ENCODE measurements around the gene ARHGEF1.

ARHGEF1 gene

DNA sequence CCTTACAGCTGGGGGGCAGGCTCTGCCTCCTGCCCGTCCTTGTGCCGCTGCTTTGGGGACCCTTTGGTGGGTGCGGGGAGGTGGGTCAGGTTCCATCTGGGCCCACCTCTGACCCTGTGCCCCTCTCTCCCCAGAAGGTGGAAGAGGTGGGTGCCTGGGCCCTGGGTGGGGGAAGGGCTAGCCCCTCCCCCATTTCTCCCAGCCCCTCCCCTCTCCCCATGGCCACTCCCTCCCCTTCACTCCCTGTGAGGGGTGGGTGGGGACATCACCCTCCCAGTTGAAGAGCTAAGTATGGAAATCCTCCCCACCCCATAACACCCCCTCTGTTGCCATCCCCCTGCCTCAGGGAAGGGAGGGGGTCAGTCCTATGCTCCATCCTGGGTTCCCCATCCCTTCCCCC, 14.2 kb downstream of the ARHGEF1 start:
- Histone ChIP-seq H3K4me3 (ENCODE audit: low read depth, low read length) (no peak overlapping the region), H3K9ac (ENCODE audit: low read depth, low read length) (no peak overlapping the region), H3K9me3 (ENCODE audit: control insufficient read depth, insufficient read depth, low read length) (no peaks in the 10 kb centered on the region), H3K36me3 (ENCODE audit: control insufficient read depth, insufficient read depth, low read length) (peaks cover 35% of the 10 kb centered on the region), H3K4me1 (ENCODE audit: control insufficient read depth, insufficient read depth, low read length) (no peaks in the 10 kb centered on the region), H3K27me3 (ENCODE audit: control insufficient read depth, insufficient read depth, low read length) (no peaks in the 10 kb centered on the region), H3K27ac (ENCODE audit: low read depth, low read length) (no peak overlapping the region)

DNA sequence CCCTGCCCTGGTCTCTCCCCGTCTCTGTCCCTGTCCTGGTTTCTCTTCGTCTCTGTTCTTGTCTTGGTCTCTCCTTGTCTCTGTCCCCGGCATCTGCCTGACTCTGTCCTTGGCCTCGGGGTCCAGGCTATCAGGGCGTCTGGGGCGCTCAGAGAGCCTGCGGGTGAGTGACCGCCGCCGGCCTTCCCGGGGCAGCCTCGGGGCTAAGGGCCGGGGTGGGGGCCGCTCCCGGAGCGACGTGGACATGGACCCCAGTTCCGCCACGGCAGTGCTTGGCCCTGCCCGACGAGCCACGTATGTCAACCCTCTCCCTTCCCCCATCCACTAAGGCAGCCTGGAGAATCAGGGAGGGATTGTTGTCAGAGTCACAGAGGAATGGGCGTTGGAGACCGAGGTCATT, 14.8 kb downstream of the ARHGEF1 start:
- H3K9ac ChIP-seq (ENCODE audit: low read depth, low read length), result no peak overlapping the region
- peaks cover 42% of the 10 kb centered on the region for H3K36me3 ChIP-seq (ENCODE audit: control insufficient read depth, insufficient read depth, low read length)
- no peak overlapping the region for H3K27ac ChIP-seq (ENCODE audit: low read depth, low read length)
- no peak overlapping the region for H3K4me3 ChIP-seq (ENCODE audit: low read depth, low read length)
- no peaks in the 10 kb centered on the region for H3K4me1 ChIP-seq (ENCODE audit: control insufficient read depth, insufficient read depth, low read length)
- H3K27me3 ChIP-seq (ENCODE audit: control insufficient read depth, insufficient read depth, low read length), result no peaks in the 10 kb centered on the region
- no peaks in the 10 kb centered on the region for H3K9me3 ChIP-seq (ENCODE audit: control insufficient read depth, insufficient read depth, low read length)

DNA sequence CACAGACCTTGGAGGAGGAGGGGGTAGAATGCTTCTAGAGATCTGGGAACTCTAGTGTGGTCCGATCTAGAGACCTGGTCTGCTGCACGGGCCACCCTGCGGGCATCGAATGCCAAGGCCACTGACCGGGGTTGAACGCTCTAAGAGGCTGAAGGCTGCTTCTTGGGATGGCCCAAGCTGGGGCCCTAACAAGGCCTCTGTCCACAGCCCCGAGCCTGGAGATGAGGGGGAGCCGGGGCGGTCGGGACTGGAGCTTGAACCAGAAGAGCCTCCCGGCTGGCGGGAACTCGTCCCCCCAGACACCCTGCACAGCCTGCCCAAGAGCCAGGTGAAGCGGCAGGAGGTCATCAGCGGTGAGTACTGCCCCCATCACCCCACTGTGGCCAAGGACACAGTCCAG, 15.3 kb downstream of the ARHGEF1 start:
- H3K36me3 ChIP-seq (ENCODE audit: control insufficient read depth, insufficient read depth, low read length), result peaks cover 46% of the 10 kb centered on the region
- no peaks in the 10 kb centered on the region for H3K4me1 ChIP-seq (ENCODE audit: control insufficient read depth, insufficient read depth, low read length)
- H3K4me3 ChIP-seq (ENCODE audit: low read depth, low read length), result no peak overlapping the region
- no peak overlapping the region for H3K27ac ChIP-seq (ENCODE audit: low read depth, low read length)
- no peaks in the 10 kb centered on the region for H3K9me3 ChIP-seq (ENCODE audit: control insufficient read depth, insufficient read depth, low read length)
- H3K27me3 ChIP-seq (ENCODE audit: control insufficient read depth, insufficient read depth, low read length), result no peaks in the 10 kb centered on the region
- no peak overlapping the region for H3K9ac ChIP-seq (ENCODE audit: low read depth, low read length)

DNA sequence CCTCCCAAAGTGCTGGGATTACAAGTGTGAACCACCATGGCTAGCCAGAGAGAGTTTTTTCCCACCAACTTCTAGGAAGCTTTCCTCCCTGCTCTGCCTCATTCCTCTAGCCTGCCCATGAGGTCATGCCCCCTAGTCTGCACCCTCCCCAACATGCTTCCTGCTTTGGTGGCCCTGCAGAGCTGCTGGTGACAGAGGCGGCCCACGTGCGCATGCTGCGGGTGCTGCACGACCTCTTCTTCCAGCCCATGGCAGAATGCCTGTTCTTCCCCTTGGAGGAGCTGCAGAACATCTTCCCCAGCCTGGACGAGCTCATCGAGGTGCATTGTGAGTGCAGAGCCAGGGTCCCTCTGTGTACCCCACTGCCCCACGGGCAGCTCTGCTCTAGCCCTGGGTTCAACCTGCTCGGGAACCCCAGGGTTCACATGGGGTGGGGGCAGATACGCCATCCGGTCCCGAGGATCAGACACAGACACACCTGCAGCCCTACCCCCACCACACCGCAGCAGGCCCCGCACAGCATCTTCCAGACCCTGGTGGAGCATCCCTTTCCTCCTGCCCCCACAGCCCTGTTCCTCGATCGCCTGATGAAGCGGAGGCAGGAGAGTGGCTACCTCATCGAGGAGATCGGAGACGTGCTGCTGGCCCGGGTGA, 18.9 kb downstream of the ARHGEF1 start:
- Histone ChIP-seq H3K9me3 (ENCODE audit: control insufficient read depth, insufficient read depth, low read length) (no peaks in the 10 kb centered on the region), H3K36me3 (ENCODE audit: control insufficient read depth, insufficient read depth, low read length) (peaks cover 45% of the 10 kb centered on the region), H3K27me3 (ENCODE audit: control insufficient read depth, insufficient read depth, low read length) (no peaks in the 10 kb centered on the region), H3K9ac (ENCODE audit: low read depth, low read length) (no peak overlapping the region), H3K4me1 (ENCODE audit: control insufficient read depth, insufficient read depth, low read length) (no peaks in the 10 kb centered on the region), H3K4me3 (ENCODE audit: low read depth, low read length) (no peak overlapping the region), H3K27ac (ENCODE audit: low read depth, low read length) (no peak overlapping the region)

DNA sequence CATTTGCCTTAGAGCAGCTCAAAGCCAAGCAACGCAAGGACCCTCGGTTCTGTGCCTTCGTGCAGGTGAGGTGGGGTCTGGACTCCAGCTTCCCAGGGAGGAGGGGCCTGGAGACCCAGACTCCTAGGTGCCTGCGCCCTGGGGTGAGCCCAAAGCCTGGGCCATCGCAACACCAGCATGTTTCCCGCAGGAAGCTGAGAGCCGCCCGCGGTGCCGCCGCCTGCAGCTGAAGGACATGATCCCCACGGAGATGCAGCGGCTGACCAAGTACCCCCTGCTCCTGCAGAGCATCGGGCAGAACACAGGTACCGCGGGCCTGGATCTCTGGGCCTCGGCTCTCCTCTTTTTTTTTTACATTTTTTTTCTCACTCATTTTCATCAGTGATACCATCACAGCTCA, 19.6 kb downstream of the ARHGEF1 start:
- peaks cover 47% of the 10 kb centered on the region for H3K36me3 ChIP-seq (ENCODE audit: control insufficient read depth, insufficient read depth, low read length)
- H3K9ac ChIP-seq (ENCODE audit: low read depth, low read length), result no peak overlapping the region
- H3K27me3 ChIP-seq (ENCODE audit: control insufficient read depth, insufficient read depth, low read length), result no peaks in the 10 kb centered on the region
- H3K4me1 ChIP-seq (ENCODE audit: control insufficient read depth, insufficient read depth, low read length), result no peaks in the 10 kb centered on the region
- H3K4me3 ChIP-seq (ENCODE audit: low read depth, low read length), result no peak overlapping the region
- no peaks in the 10 kb centered on the region for H3K9me3 ChIP-seq (ENCODE audit: control insufficient read depth, insufficient read depth, low read length)
- no peak overlapping the region for H3K27ac ChIP-seq (ENCODE audit: low read depth, low read length)

DNA sequence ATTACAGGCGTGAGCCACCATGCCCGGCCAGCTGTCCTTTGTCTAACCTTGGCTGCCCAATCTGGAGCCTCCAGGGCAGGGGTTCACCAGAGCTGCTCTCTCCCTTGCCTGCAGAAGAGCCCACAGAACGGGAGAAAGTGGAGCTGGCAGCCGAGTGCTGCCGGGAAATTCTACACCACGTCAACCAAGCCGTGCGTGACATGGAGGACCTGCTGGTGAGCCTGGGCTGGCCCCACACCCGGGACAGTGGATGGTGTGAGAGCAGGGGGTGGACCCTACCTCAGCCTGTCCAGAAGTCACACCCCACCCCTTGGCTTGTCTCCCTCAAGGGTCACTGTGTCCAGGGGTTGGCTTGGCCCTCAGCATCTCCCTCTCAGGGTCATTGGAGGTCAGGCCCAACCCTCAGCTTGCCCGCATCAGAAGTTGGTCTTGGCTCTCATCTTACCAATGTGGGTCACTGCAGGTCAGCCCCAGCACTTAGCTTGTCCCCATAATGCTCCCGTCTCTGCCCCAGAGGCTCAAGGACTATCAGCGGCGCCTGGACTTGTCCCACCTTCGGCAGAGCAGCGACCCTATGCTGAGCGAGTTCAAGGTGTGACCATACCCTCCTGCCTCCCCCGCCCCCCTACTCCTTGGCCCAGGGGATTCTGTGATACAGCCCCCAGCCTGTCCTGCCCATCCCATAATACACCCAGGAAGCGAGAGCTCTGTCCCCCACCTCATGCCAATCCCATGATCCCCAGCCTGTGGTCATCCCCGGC, 20.4 kb downstream of the ARHGEF1 start:
- no peaks in the 10 kb centered on the region for H3K9me3 ChIP-seq (ENCODE audit: control insufficient read depth, insufficient read depth, low read length)
- peaks cover 41% of the 10 kb centered on the region for H3K36me3 ChIP-seq (ENCODE audit: control insufficient read depth, insufficient read depth, low read length)
- H3K27me3 ChIP-seq (ENCODE audit: control insufficient read depth, insufficient read depth, low read length), result 0 out of 2 replicates have a peak, but pooled peaks cover 2% of the 10 kb centered on the region
- no peak overlapping the region for H3K27ac ChIP-seq (ENCODE audit: low read depth, low read length)
- H3K4me1 ChIP-seq (ENCODE audit: control insufficient read depth, insufficient read depth, low read length), result no peaks in the 10 kb centered on the region
- no peak overlapping the region for H3K4me3 ChIP-seq (ENCODE audit: low read depth, low read length)
- H3K9ac ChIP-seq (ENCODE audit: low read depth, low read length), result no peak overlapping the region

DNA sequence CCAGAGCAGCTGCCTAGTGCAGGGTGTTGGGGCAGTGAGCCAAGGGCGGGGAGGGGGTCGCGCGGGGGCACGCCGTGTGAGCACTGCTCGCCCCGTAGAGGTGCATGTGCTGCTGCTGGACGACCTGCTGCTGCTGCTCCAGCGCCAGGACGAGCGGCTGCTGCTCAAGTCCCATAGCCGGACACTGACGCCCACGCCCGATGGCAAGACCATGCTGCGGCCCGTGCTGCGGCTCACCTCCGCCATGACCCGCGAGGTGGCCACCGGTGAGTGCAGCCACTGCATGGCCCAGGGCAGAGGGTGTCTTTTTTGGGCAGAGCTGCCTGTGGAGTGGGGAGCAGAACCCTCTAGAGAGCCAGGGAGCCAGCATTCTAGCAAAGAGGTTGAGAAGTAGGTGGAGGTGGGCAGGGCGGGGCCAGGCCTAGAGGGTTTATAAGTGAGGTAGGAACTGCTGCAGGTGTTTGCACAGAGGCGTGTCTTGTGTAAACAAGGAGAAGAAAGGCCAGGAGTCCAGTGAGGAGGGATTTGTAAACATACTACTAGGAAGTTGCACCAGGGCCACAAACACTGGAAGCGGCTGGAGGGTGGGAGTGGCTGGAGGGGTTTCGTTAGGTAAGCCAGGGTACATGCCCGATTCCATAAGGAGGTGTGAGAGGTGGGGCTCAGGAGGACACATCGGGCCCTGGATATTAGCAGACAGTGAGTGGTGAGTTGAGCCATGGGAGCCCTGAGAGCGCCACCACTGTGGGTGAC, 21.3 kb downstream of the ARHGEF1 start:
- H3K36me3 ChIP-seq (ENCODE audit: control insufficient read depth, insufficient read depth, low read length), result peaks cover 37% of the 10 kb centered on the region
- no peak overlapping the region for H3K9ac ChIP-seq (ENCODE audit: low read depth, low read length)
- H3K4me3 ChIP-seq (ENCODE audit: low read depth, low read length), result no peak overlapping the region
- H3K9me3 ChIP-seq (ENCODE audit: control insufficient read depth, insufficient read depth, low read length), result no peaks in the 10 kb centered on the region
- H3K27ac ChIP-seq (ENCODE audit: low read depth, low read length), result no peak overlapping the region
- no peaks in the 10 kb centered on the region for H3K4me1 ChIP-seq (ENCODE audit: control insufficient read depth, insufficient read depth, low read length)
- peaks cover 11% of the 10 kb centered on the region; the same call in 1 of the 2 replicates for H3K27me3 ChIP-seq (ENCODE audit: control insufficient read depth, insufficient read depth, low read length)

DNA sequence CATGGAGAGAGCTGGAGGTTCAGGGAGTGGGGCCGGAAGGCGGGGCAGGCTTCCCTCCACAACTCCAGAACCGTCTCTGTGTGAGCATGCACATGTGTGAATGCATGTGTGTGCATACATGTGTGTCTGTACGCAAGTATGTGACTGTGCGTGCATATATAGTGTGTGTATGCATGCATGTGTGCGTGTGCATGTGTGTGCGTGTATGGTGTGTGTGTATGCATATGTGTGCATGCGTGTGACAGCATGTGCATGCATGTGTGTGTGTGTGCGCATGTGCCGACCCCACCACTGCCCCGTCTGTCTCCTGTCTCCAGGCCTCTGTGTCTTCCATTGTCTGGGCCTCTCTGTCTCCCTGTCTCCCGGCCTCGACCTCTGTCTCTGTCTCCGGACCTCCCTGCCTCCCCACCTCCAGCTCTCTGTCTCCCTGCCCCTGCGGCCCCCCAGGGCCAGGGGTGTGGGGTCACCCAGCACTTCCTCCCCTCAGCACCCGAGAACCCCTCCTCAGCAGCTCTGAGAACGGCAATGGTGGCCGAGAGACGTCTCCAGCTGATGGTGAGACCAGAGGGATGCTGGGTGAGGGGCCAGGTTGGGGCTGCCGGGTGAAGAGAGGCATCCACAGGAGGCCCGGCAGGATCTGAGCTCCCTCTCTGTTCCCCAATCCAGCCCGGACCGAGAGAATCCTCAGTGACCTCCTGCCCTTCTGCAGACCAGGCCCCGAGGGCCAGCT, 22.5 kb downstream of the ARHGEF1 start:
- no peaks in the 10 kb centered on the region for H3K4me1 ChIP-seq (ENCODE audit: control insufficient read depth, insufficient read depth, low read length)
- no peak overlapping the region for H3K4me3 ChIP-seq (ENCODE audit: low read depth, low read length)
- no peaks in the 10 kb centered on the region for H3K9me3 ChIP-seq (ENCODE audit: control insufficient read depth, insufficient read depth, low read length)
- H3K36me3 ChIP-seq (ENCODE audit: control insufficient read depth, insufficient read depth, low read length), result peaks cover 32% of the 10 kb centered on the region
- peaks cover 22% of the 10 kb centered on the region for H3K27me3 ChIP-seq (ENCODE audit: control insufficient read depth, insufficient read depth, low read length)
- no peak overlapping the region for H3K27ac ChIP-seq (ENCODE audit: low read depth, low read length)
- no peak overlapping the region for H3K9ac ChIP-seq (ENCODE audit: low read depth, low read length)

DNA sequence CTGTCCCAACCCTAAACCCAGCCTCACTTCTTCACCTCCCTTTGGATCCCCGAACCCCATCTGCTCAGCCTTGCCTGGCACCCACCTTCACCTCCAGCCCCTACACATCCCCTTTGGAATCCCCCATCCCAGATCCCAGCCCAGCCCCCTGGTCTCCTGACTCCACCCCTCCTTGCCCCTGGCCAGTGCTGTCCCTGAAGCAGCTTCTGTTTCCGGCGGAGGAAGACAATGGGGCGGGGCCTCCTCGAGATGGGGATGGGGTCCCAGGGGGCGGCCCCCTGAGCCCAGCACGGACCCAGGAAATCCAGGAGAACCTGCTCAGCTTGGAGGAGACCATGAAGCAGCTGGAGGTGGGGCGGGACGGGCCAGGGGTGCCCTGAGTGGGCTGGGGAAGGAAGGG, 23.3 kb downstream of the ARHGEF1 start:
- Histone ChIP-seq H3K27ac (ENCODE audit: low read depth, low read length) (no peak overlapping the region), H3K9ac (ENCODE audit: low read depth, low read length) (no peak overlapping the region), H3K9me3 (ENCODE audit: control insufficient read depth, insufficient read depth, low read length) (no peaks in the 10 kb centered on the region), H3K27me3 (ENCODE audit: control insufficient read depth, insufficient read depth, low read length) (peaks cover 31% of the 10 kb centered on the region), H3K4me1 (ENCODE audit: control insufficient read depth, insufficient read depth, low read length) (no peaks in the 10 kb centered on the region), H3K36me3 (ENCODE audit: control insufficient read depth, insufficient read depth, low read length) (peaks cover 30% of the 10 kb centered on the region), H3K4me3 (ENCODE audit: low read depth, low read length) (no peak overlapping the region)

DNA sequence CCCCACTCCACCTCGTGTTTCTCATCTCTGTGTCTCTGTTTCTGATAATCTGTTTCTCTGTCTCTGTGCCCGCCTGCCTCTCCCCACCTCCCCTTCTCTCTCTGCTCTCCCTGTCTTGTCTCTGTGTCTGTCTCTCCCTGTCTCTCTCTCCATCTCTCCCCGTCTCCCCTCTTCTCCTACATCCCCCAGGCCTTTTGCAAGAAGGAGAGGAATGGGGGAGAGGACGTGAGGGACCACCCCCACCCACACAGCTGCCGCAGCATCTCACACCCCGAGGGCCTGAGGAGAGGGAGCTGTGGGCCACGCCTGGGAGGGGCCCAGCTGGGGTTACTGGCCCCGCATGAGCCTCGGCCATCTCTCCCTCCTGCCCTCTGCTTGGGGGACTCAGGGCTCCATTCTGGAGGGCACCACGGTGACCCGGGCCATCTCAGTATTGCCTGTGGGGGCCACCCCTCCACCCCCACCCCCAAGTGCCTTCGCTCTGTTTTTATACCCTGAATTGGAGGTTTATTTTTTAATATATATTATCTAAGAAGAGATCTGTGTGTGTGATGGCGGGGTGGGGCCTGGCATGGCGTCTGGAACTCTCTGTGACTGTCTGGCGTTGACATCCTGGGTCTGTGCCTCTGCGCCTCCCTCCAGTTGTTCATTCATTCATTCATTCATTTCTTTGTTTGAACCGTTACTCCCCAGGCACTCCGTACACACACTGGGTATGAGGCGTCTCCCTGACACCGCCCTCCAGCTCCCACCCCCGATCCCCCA, 24.1 kb downstream of the ARHGEF1 start:
- H3K27ac ChIP-seq (ENCODE audit: low read depth, low read length), result no peak overlapping the region
- peaks cover 26% of the 10 kb centered on the region for H3K36me3 ChIP-seq (ENCODE audit: control insufficient read depth, insufficient read depth, low read length)
- peaks cover 1% of the 10 kb centered on the region; the same call in 1 of the 2 replicates for H3K4me1 ChIP-seq (ENCODE audit: control insufficient read depth, insufficient read depth, low read length)
- H3K27me3 ChIP-seq (ENCODE audit: control insufficient read depth, insufficient read depth, low read length), result peaks cover 39% of the 10 kb centered on the region
- H3K4me3 ChIP-seq (ENCODE audit: low read depth, low read length), result no peak overlapping the region
- H3K9me3 ChIP-seq (ENCODE audit: control insufficient read depth, insufficient read depth, low read length), result no peaks in the 10 kb centered on the region
- H3K9ac ChIP-seq (ENCODE audit: low read depth, low read length), result no peak overlapping the region

Measured in HUES48 (cell line).